ENCODE data around the gene ISY1. TPM values are rescaled to one million over a fixed set of nuclear protein-coding genes. Genes with fewer than 3 reads are reported as not detected.

Gene ISY1
- total and polyA plus RNA-seq, 2 of the 4 experiments (the other 2 are of a cell fraction) = 28.5 to 31.5 TPM

DNA sequence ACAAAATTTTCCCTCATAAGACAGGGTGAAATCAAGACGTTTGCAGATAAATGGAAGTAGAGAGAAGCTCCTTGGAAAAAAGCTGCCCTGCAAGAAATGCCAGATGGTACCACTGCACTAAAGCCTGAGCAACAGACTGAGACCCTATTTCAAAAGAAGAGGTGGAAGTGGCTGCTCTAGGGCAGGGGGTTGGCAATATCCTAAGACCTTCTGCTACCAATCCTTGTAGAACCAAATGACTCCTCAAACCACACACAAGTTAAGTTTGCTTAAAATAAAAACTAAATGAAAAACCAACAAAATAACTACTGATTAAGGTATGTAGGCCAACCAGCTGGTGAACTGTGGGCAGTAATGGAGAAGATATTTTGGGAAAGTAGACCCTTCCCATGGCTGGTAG is 60.6 kb downstream of the ISY1 start:
- Histone ChIP-seq H4K91ac (ENCODE audit: insufficient read depth, low read depth, low read length) (no peak overlapping the region), H2BK15ac (ENCODE audit: low read depth, low read length) (no peak overlapping the region)

More for the DNA sequence above, 60.6 kb downstream of the ISY1 start:
- no peak overlapping the region for H4K5ac ChIP-seq (ENCODE audit: low read depth, low read length)
- ChIA-PET CTCF (no interaction called here), POLR2A (ENCODE audit: unreplicated experiment) (no interaction called here)
- in situ Hi-C loops (cut with MboI; ENCODE audit: low sequenced_read_pairs) = no loop called here
- peaks cover 29 to 73% of the 10 kb centered on the region in 2 experiments for H3K79me1 ChIP-seq (ENCODE audit: low read depth in 1 of 2, low read length in 2 of 2)
- no peak overlapping the region for H3K27ac ChIP-seq (ENCODE audit: insufficient read depth, low read length)
- no peak overlapping the region for H3K18ac ChIP-seq (ENCODE audit: low read depth, low read length)
- ATAC-seq (ENCODE audit: low read depth) (no peak), DNase-seq (no peak)
- intact Hi-C loops (cut with micrococcal nuclease) = no loop called here
- H2BK5ac ChIP-seq (ENCODE audit: low read depth, low read length, poor library complexity, severe bottlenecking) = no peak overlapping the region
- H3K36me3 ChIP-seq (ENCODE audit: control insufficient read depth, insufficient read depth, low read length) = peaks cover 9% of the 10 kb centered on the region
- H3K56ac ChIP-seq (ENCODE audit: extremely low read depth, insufficient read depth, low read length) = no peak overlapping the region
- H2AK9ac ChIP-seq (replicated peaks; ENCODE audit: low read depth, low read length, poor library complexity) = no peak overlapping the region
- dilution Hi-C loops (cut with HindIII; ENCODE audit: low sequenced_read_pairs, unreplicated experiment) = no loop called here
- no peak overlapping the region for H3K14ac ChIP-seq (replicated peaks; ENCODE audit: low read depth, low read length)
- no peak overlapping the region for H3K4ac ChIP-seq (ENCODE audit: low read depth, low read length)
- peaks cover 74% of the 10 kb centered on the region for H4K20me1 ChIP-seq (ENCODE audit: insufficient read depth, low read length)
- no peak overlapping the region for H3K4me3 ChIP-seq (ENCODE audit: insufficient read depth, low read depth, low read length)
- no peak overlapping the region for H3K23ac ChIP-seq (ENCODE audit: low read depth, low read length)
- no CpG with 5 or more reads among the region's 1 CpG for WGBS, 2 experiments (ENCODE audit: extremely low coverage in 2 of 2, insufficient read length in 1 of 2)
- H3K4me1 ChIP-seq (ENCODE audit: control insufficient read depth, insufficient read depth, low read length) = no peaks in the 10 kb centered on the region
- H4K8ac ChIP-seq (ENCODE audit: low read depth in 2 of 2, low read length in 2 of 2) = no peak overlapping the region
- TF ChIP-seq CEBPB (IDR thresholded peaks at IDR 0.05; ENCODE audit: low read depth, low read length) = no peak
- no peak for TF ChIP-seq RFX5 (IDR thresholded peaks at IDR 0.05; ENCODE audit: low read depth, low read length)
- no peak for TF ChIP-seq MAZ (IDR thresholded peaks at IDR 0.05; ENCODE audit: borderline replicate concordance, low read depth, low read length)
- TF ChIP-seq, protein P1, sequence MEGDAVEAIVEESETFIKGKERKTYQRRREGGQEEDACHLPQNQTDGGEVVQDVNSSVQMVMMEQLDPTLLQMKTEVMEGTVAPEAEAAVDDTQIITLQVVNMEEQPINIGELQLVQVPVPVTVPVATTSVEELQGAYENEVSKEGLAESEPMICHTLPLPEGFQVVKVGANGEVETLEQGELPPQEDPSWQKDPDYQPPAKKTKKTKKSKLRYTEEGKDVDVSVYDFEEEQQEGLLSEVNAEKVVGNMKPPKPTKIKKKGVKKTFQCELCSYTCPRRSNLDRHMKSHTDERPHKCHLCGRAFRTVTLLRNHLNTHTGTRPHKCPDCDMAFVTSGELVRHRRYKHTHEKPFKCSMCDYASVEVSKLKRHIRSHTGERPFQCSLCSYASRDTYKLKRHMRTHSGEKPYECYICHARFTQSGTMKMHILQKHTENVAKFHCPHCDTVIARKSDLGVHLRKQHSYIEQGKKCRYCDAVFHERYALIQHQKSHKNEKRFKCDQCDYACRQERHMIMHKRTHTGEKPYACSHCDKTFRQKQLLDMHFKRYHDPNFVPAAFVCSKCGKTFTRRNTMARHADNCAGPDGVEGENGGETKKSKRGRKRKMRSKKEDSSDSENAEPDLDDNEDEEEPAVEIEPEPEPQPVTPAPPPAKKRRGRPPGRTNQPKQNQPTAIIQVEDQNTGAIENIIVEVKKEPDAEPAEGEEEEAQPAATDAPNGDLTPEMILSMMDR (conservative IDR thresholded peaks at IDR 0.05; ENCODE audit: low read depth, low read length) = no peak
- TF ChIP-seq CHD1 (IDR thresholded peaks at IDR 0.05; ENCODE audit: low read depth, low read length) = no peak
- TF ChIP-seq SMC3 (IDR thresholded peaks at IDR 0.05; ENCODE audit: low read depth, low read length) = no peak
- TF ChIP-seq MAFK (IDR thresholded peaks at IDR 0.05; ENCODE audit: low read depth, low read length) = no peak
- TF ChIP-seq RCOR1 (IDR thresholded peaks at IDR 0.05; ENCODE audit: insufficient replicate concordance, low read length) = no peak
- TF ChIP-seq RAD21 (IDR thresholded peaks at IDR 0.05; ENCODE audit: low read length) = no peak
- TF ChIP-seq NFE2L2 (IDR thresholded peaks at IDR 0.05; ENCODE audit: low read depth, low read length) = no peak
- TF ChIP-seq, protein P2, sequence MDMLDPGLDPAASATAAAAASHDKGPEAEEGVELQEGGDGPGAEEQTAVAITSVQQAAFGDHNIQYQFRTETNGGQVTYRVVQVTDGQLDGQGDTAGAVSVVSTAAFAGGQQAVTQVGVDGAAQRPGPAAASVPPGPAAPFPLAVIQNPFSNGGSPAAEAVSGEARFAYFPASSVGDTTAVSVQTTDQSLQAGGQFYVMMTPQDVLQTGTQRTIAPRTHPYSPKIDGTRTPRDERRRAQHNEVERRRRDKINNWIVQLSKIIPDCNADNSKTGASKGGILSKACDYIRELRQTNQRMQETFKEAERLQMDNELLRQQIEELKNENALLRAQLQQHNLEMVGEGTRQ (IDR thresholded peaks at IDR 0.05; ENCODE audit: low read depth, low read length) = no peak
- TF ChIP-seq FOS (IDR thresholded peaks at IDR 0.05; ENCODE audit: low read depth, low read length) = no peak
- TF ChIP-seq, protein P3, sequence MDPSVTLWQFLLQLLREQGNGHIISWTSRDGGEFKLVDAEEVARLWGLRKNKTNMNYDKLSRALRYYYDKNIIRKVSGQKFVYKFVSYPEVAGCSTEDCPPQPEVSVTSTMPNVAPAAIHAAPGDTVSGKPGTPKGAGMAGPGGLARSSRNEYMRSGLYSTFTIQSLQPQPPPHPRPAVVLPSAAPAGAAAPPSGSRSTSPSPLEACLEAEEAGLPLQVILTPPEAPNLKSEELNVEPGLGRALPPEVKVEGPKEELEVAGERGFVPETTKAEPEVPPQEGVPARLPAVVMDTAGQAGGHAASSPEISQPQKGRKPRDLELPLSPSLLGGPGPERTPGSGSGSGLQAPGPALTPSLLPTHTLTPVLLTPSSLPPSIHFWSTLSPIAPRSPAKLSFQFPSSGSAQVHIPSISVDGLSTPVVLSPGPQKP (IDR thresholded peaks at IDR 0.05; ENCODE audit: borderline replicate concordance, low read depth, low read length) = no peak
- TF ChIP-seq BHLHE40 (IDR thresholded peaks at IDR 0.05; ENCODE audit: low read depth, low read length) = no peak
- no peak for TF ChIP-seq MXI1 (IDR thresholded peaks at IDR 0.05; ENCODE audit: borderline replicate concordance, low read depth, low read length)
- no peak for TF ChIP-seq POLR2A (IDR thresholded peaks at IDR 0.05; ENCODE audit: low read depth, low read length)
- no peaks in the 10 kb centered on the region for H3K27me3 ChIP-seq (ENCODE audit: control insufficient read depth, insufficient read depth, low read length)
- no TSS peak for BruUV-seq (replicated peaks)
- peaks cover 12% of the 10 kb centered on the region; the same call in 1 of the 2 replicates for H3K9me1 ChIP-seq (ENCODE audit: insufficient read depth, low read length)
- no peak overlapping the region for H2BK20ac ChIP-seq (ENCODE audit: low read depth, low read length)
- H2AK5ac ChIP-seq (ENCODE audit: low read depth, low read length) = no peak overlapping the region
- H3K9me3 ChIP-seq (ENCODE audit: control insufficient read depth, insufficient read depth, low read length) = no peaks in the 10 kb centered on the region
- H3K9ac ChIP-seq (ENCODE audit: low read depth, low read length) = no peak overlapping the region
- H2AFZ ChIP-seq (replicated peaks; ENCODE audit: low read length, poor library complexity) = no peak overlapping the region
- no peak overlapping the region for H3K4me2 ChIP-seq (ENCODE audit: low read depth, low read length)
- no peak overlapping the region for H2BK120ac ChIP-seq (ENCODE audit: low read depth, low read length)
